Heart left ventricle (tissue), 13 donors: ENCODE results near the gene DNM1.
"Not testable (repeated sequence)": the region's sequence is repeated elsewhere in the genome, so short reads cannot be mapped to it uniquely, and the experiment has no call there.

Source experiments
- POLR2A ChIP-seq, 2 donors: fragments of 450-650 bp; IDR thresholded peaks; one replicate each; pipeline ENCODE4 v1.6.1; 2017; ENCODE audit warnings: antibody characterized with exemption in 2 of 2, mild to moderate bottlenecking in 2 of 2, moderate library complexity in 2 of 2
- TF ChIP-seq, protein P1 (sequence below), 12 donors: fragments of 200-600 bp; sonication (generic) in 4 of 12; IDR thresholded peaks; one replicate each; pipeline versions ENCODE4 v1.5.0 to v1.8.0; 2018 to 2022; ENCODE audit warnings: antibody characterized with exemption in 12 of 12, mild to moderate bottlenecking in 5 of 12
- donor health status: ischemic (EF 13 %, LVEDD 7.1; RV severe dilation, severe dysfunction).
- donor health status: DM: no; HTN: yes; CAD: no.
- donor health status: DM: no; HTN: no; CAD: no.
- donor health status: ischemic (EF 25% LVEDD 6.9; RV normal size, moderate dysfunction).
- donor health status: ischemic (EF 25% LVEDD 5.7; RV mildly dilated, moderate dysfunction).
- donor health status: ischemic (EF 35%, LVEDD 5.7; RV mildly dilated, moderate dysfunction).
- donor health status: nonischemic (EF 11% LVEDD 7.7; RV severe dilation, severe dysfunction).
- donor health status: DM: yes; HTN: yes; CAD: no.
- donor health status: PGD.
- donor health status: ischemic (EF 29% LVEDD 5.4; RV normal size, mild dysfunction).
- donor health status: nonischemic (EF 23%, LVEDD 6.1; RV moderate dilation, normal function).

DNA sequence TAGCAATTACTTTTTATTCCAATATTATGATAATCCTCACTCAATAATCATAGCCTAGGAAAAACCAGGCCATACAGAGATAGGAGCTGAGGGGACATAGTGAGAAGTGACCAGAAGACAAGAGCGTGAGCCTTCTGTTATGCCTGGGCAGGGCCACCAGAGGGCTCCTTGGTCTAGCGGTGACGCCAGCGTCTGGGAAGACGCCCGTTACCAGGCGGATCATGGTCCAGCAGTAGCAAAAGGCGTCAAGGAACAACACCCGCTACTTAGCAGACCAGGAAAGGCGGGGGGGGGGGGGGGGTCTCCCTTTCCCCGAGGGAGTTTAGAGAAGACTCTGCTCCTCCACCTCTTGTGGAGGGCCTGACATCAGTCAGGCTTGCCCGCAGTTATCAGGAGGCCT, 21.7 kb upstream of the DNM1 start:
- TF ChIP-seq, protein P1, sequence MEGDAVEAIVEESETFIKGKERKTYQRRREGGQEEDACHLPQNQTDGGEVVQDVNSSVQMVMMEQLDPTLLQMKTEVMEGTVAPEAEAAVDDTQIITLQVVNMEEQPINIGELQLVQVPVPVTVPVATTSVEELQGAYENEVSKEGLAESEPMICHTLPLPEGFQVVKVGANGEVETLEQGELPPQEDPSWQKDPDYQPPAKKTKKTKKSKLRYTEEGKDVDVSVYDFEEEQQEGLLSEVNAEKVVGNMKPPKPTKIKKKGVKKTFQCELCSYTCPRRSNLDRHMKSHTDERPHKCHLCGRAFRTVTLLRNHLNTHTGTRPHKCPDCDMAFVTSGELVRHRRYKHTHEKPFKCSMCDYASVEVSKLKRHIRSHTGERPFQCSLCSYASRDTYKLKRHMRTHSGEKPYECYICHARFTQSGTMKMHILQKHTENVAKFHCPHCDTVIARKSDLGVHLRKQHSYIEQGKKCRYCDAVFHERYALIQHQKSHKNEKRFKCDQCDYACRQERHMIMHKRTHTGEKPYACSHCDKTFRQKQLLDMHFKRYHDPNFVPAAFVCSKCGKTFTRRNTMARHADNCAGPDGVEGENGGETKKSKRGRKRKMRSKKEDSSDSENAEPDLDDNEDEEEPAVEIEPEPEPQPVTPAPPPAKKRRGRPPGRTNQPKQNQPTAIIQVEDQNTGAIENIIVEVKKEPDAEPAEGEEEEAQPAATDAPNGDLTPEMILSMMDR (IDR thresholded peaks at IDR 0.05), result peak; percentile 25 to 59 (median 42)
- TF ChIP-seq POLR2A (IDR thresholded peaks at IDR 0.05), result not testable (repeated sequence)
